ENCODE measurements around the gene PLCG2. TPM values are rescaled to one million over a fixed set of nuclear protein-coding genes. Genes with fewer than 3 reads are reported as not detected.
"Not testable (repeated sequence)": the region's sequence is repeated elsewhere in the genome, so short reads cannot be mapped to it uniquely, and the experiment has no call there.

PLCG2 gene
- total RNA-seq, 2 donors from 2014 or later = 8.0 to 25.6 TPM

DNA sequence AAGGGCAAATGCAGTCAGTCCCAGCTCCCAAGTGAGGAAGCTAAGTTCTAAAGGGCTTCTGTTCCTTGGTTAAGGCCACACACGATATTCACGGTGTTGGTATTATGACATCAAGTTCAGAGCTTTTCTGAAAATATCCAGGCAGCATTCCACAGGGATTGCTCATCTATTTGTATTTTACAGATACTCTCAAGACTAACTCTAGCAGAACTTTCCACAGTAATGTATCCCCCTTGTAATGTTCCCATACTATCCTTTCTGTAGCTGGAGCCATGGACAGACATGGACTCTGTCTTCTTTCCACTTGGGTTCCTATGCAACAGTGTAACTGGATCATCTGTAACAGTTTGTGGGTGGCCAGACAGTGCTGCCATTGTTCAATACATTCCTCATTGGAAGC, 218.6 kb downstream of the PLCG2 start:
- ATAC-seq (replicated peaks in 1 of 2) (no peak), DNase-seq (no peak)
- Mint-ChIP-seq H3K27ac (no peak overlapping the region), H3K36me3 (ENCODE audit: insufficient read depth in 2 of 2) (peaks cover 0 to 2% of the 10 kb centered on the region in 2 donors), H3K4me1 (ENCODE audit: low read depth) (no peaks in the 10 kb centered on the region), H3K27me3 (ENCODE audit: low read depth) (no peaks in the 10 kb centered on the region), H3K4me3 (no peak overlapping the region), H3K9me3 (no peaks in the 10 kb centered on the region)

DNA sequence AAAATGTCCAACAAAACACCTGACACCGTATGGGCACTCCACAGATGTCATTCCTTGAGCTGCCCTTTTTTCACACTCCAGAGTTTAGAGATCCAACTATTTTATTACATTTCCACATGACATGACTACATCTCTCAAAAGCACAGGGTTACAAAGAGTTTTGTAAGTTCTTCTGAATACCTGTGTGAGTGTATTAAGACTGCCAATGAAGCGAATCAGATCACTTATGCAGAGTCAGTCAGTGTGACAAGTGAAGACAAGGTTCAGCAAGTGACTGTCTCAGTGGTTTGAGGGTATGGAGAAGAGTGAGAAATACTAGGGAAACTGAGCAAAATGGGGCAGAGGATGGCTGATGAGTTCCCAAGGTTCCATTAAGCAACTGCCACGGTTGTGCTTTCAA, 223.7 kb downstream of the PLCG2 start:
- DNase-seq = no peak
- no peak overlapping the region for H3K4me3 Mint-ChIP-seq
- no peaks in the 10 kb centered on the region for H3K9me3 Mint-ChIP-seq

DNA sequence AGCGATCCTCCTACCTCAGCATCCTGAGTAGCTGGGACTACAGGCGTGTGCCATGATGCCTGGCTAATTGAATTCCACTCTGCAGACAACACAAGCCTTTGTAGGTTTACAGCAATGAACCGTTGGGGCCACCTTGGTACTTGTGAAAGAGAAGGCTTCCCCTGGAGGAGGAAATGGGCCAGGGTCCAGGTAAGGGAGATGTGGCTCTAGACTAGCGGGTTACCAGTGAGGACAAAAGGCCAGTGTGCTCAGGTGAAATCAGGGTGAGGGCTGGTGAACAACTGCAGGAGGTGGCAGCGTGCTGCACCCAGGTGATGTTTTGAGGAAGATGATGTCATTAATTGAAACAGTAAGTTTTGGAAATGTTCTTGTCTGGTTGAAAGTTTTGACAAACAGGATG, 225.5 kb downstream of the PLCG2 start:
- Mint-ChIP-seq H3K4me1 (ENCODE audit: low read depth) (peaks cover 2% of the 10 kb centered on the region), H3K27me3 (ENCODE audit: low read depth) (no peaks in the 10 kb centered on the region), H3K9me3 (peaks cover 5 to 12% of the 10 kb centered on the region in 2 donors), H3K36me3 (ENCODE audit: insufficient read depth in 2 of 2) (peaks cover 10 to 13% of the 10 kb centered on the region in 2 donors), H3K27ac (no peak overlapping the region), H3K4me3 (no peak overlapping the region)
- DNase-seq (no peak), ATAC-seq (replicated peaks in 1 of 2) (no peak)

More for the DNA sequence above, 223.7 kb downstream of the PLCG2 start:
- ATAC-seq (replicated peaks in 1 of 2) = no peak
- peaks cover 1 to 2% of the 10 kb centered on the region in 2 donors for H3K36me3 Mint-ChIP-seq (ENCODE audit: insufficient read depth in 2 of 2)
- no peak overlapping the region for H3K27ac Mint-ChIP-seq
- no peaks in the 10 kb centered on the region for H3K27me3 Mint-ChIP-seq (ENCODE audit: low read depth)
- no peaks in the 10 kb centered on the region for H3K4me1 Mint-ChIP-seq (ENCODE audit: low read depth)

DNA sequence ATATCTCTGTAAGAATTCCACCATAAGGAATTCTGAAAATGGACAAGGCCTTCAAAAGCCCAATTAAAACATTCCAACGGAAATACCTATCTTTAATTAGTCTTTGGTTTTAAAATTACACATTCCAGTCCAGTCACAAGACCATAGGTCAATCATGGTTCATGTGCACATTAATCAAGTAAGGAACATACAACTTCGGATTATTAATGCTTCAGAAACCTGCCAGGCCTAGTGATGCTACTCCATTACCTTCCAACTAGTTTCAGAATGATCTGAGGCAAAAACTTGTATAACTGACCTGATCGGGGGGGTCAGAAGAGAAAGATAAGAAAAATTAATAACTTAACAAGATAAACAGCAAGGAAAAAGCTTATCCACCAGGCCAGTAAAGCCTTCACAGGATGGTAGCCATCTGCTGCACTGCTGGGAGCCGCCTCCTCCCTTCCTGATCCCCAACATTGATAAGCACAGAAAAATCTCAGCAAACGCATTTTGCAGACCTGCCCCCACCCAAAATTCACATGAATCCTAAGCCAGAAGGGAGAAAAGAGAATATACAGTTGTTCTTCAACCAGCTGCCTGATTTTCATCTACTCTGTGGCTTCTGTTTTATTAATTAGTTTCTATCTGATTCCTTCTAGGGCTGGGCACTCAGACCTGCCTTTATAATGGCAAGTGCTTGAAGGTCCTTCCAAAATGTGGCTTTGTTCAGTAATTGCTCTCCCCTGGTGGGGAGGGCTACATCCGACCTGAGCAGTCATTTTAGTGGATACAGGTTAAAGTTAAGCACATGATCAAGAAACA, 226.1 kb downstream of the PLCG2 start:
- peaks cover 5 to 12% of the 10 kb centered on the region in 2 donors for H3K9me3 Mint-ChIP-seq
- no peaks in the 10 kb centered on the region for H3K27me3 Mint-ChIP-seq (ENCODE audit: low read depth)
- ATAC-seq (replicated peaks in 1 of 2) = no peak
- H3K27ac Mint-ChIP-seq = no peak overlapping the region
- H3K4me3 Mint-ChIP-seq = no peak overlapping the region
- no peak for DNase-seq
- peaks cover 12 to 16% of the 10 kb centered on the region in 2 donors for H3K36me3 Mint-ChIP-seq (ENCODE audit: insufficient read depth in 2 of 2)
- peaks cover 9% of the 10 kb centered on the region for H3K4me1 Mint-ChIP-seq (ENCODE audit: low read depth)

DNA sequence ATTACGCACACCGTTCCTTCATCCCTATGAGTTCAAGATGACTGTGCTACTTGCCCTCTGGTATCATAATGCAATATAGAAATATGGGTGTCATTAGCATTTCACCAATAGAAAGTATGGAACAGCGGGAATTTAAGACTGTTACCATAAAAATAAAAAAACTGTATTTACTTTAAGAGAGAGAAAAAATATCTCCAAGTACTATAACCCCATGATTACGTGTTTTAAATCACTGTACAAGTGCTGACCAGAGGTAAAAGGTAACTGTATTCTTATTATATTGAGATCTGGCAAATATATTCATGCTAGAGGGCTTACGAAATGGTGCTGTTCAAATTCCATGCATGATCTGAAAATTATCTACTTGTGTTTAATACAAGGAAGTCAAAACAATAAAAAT, 226.9 kb downstream of the PLCG2 start:
- Mint-ChIP-seq H3K9me3 (peaks cover 9 to 14% of the 10 kb centered on the region in 2 donors), H3K4me3 (no peak overlapping the region), H3K4me1 (ENCODE audit: low read depth) (peaks cover 17% of the 10 kb centered on the region), H3K27ac (no peak overlapping the region), H3K27me3 (ENCODE audit: low read depth) (no peaks in the 10 kb centered on the region), H3K36me3 (ENCODE audit: insufficient read depth in 2 of 2) (peaks cover 18 to 21% of the 10 kb centered on the region in 2 donors)
- no peak for DNase-seq
- ATAC-seq (replicated peaks in 1 of 2) = no peak

DNA sequence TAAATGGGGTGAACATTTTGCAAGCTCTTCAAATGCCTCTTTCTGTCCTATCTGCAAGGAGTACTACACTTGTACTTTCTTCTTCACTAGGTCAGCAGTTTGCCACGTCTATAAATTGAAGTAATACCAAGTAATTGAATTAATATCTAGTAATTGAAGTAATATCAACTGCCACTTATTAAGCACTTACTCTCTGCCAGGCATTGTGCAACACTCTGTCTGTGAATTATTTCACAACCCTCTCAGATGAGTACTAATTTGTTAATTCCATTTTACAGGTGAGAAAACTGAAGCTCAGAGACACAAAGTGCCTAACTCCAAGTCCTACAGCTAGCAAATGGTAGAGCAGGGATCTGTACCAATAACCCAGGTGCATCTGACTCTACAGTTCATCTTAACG, 228.1 kb downstream of the PLCG2 start:
- H3K27ac Mint-ChIP-seq = no peak overlapping the region
- peaks cover 21% of the 10 kb centered on the region for H3K4me1 Mint-ChIP-seq (ENCODE audit: low read depth)
- H3K4me3 Mint-ChIP-seq = no peak overlapping the region
- peaks cover 9 to 16% of the 10 kb centered on the region in 2 donors for H3K9me3 Mint-ChIP-seq
- DNase-seq (no peak), ATAC-seq (replicated peaks in 1 of 2) (no peak)
- H3K36me3 Mint-ChIP-seq (ENCODE audit: insufficient read depth in 2 of 2) = peaks cover 21 to 22% of the 10 kb centered on the region in 2 donors
- no peaks in the 10 kb centered on the region for H3K27me3 Mint-ChIP-seq (ENCODE audit: low read depth)

DNA sequence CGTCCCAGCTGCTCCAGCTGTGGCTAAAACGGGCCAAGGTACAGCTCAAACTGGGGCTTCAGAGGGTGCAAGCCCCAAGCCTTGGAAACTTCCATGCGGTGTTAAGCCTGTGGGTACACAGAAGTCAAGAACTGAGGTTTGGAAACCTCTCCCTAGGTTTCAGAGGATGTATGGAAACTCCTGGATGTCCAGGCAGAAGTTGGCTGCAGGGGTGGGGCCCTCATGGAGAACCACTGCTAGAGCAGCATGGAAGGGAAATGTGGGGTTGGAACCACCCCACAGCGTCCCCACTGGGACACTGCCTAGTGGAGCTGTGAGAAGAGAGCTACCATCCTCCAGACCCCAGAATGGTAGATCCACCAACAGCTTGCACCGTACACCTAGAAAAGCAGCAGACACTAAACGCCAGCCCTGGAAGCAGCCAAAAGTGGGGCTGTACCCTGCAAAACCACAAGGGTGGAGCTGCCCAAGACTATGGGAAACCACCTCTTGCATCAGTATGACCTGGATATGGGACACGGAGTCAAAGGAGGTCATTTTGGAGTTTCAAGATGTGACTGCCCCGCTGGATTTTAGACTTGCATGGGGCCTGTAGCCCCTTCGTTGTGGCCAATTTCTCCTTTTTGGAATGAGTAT, 230.0 kb downstream of the PLCG2 start:
- Mint-ChIP-seq H3K9me3 (peaks cover 9 to 16% of the 10 kb centered on the region in 2 donors), H3K4me3 (no peak overlapping the region)
- no peak for DNase-seq

DNA sequence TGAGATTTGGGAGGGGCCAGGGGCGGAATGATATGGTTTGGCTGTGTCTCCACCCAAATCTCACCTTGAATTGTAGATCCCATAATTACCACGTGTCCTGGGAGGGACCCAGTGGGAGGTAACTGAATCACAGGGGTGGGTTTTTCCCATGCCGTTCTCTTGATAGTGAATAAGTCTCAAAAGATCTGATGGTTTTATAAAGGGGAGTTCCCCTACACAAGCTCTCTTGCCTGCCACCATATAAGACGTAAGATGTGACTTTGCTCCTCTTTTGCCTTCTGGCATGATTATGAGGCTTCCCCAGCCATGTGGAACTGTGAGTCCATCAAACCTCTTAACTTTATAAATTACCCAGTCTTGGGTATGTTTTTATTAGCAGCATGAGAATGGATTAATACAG, 230.7 kb downstream of the PLCG2 start:
- not testable (repeated sequence) for H3K27me3 Mint-ChIP-seq (ENCODE audit: low read depth); DNase-seq

More for the DNA sequence above, 230.0 kb downstream of the PLCG2 start:
- no peak for ATAC-seq (replicated peaks in 1 of 2)
- Mint-ChIP-seq H3K27me3 (ENCODE audit: low read depth) (no peaks in the 10 kb centered on the region), H3K4me1 (ENCODE audit: low read depth) (peaks cover 21% of the 10 kb centered on the region), H3K27ac (no peak overlapping the region), H3K36me3 (ENCODE audit: insufficient read depth in 2 of 2) (peaks cover 21 to 22% of the 10 kb centered on the region in 2 donors)

DNA sequence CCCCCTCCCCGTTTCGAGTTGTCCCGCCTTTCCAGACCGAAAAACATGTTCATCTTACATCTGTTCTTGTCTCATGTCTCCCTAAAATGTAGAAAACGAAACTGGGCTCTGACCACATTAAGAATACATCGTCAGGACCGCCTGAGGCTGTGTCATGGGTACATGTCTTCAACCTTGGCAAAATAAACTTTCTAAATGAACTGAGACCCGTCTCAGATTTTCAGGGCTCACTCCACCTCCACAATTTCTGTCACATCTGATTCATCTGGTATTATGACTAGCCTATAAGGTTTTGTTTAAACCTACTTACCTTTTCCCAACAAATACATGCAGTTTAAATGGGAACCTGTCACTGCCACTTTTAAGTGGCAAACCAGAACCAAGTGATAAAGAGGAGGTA, 231.6 kb downstream of the PLCG2 start:
- H3K9me3 Mint-ChIP-seq = peaks cover 9 to 16% of the 10 kb centered on the region in 2 donors
- peaks cover 21% of the 10 kb centered on the region for H3K4me1 Mint-ChIP-seq (ENCODE audit: low read depth)
- peak; percentile 49 to 55 for ATAC-seq (replicated peaks in 1 of 2)
- H3K27ac Mint-ChIP-seq = peak overlapping the region; percentile 92
- peaks cover 21 to 22% of the 10 kb centered on the region in 2 donors for H3K36me3 Mint-ChIP-seq (ENCODE audit: insufficient read depth in 2 of 2)
- peak; percentile 1 to 13 for DNase-seq
- H3K27me3 Mint-ChIP-seq (ENCODE audit: low read depth) = peaks cover 2% of the 10 kb centered on the region
- peak overlapping the region; percentile 80 to 94 for H3K4me3 Mint-ChIP-seq

More for the DNA sequence above, 230.7 kb downstream of the PLCG2 start:
- H3K4me3 Mint-ChIP-seq = peak overlapping the region in 1 of 2 donors; percentile 94
- not testable (repeated sequence) for ATAC-seq (replicated peaks in 1 of 2)
- H3K27ac Mint-ChIP-seq = peak overlapping the region; percentile 47
- peaks cover 21% of the 10 kb centered on the region for H3K4me1 Mint-ChIP-seq (ENCODE audit: low read depth)
- peaks cover 9 to 16% of the 10 kb centered on the region in 2 donors for H3K9me3 Mint-ChIP-seq
- peaks cover 21 to 22% of the 10 kb centered on the region in 2 donors for H3K36me3 Mint-ChIP-seq (ENCODE audit: insufficient read depth in 2 of 2)

DNA sequence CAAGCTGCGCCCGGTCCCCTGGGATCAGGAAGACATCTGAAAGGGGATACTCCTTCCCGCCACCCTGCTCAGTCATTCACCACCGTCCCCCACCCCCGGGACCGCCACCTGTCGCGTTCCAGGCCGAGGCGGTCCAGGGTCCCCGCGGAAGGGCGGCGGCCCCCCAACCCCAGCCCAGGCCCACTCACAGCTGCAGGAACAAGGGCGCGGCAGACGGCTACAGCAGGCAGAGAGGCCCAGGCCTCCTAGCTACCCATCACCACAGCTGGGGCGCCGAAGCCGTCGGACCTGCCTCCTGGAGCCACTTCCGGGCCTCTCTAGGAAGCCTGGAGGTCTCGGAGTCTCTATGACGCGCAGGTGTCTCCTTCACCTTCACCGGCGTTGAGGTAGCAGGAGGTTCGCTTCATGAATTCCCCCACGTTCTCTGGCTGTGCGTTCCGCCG, 232.1 kb downstream of the PLCG2 start, which contains the start of gene SDR42E1:
TSS of gene SDR42E1 (minus strand) at position 272 of the 443 bp plus-strand sequence. CDS start 10,612 bp downstream, outside the sequence.
- DNase-seq (peak; percentile 76 to 79), ATAC-seq (replicated peaks in 1 of 2) (peak; percentile 96 to 97)
- H3K36me3 Mint-ChIP-seq (ENCODE audit: insufficient read depth in 2 of 2) = peaks cover 20 to 22% of the 10 kb centered on the region in 2 donors
- peaks cover 21% of the 10 kb centered on the region for H3K4me1 Mint-ChIP-seq (ENCODE audit: low read depth)
- H3K9me3 Mint-ChIP-seq = peaks cover 9 to 16% of the 10 kb centered on the region in 2 donors
- H3K4me3 Mint-ChIP-seq = peak within 1 kb of the TSS; percentile 80 to 94
- peak within 1 kb of the TSS; percentile 92 for H3K27ac Mint-ChIP-seq
- H3K27me3 Mint-ChIP-seq (ENCODE audit: low read depth) = peaks cover 8% of the 10 kb centered on the region

Other genes with a start within 250 kb of the PLCG2 start
- 10 to 100 TPM in 1 of 2 donors, 1 to 10 TPM in 1; 8.7 to 13.0 TPM for gene SDR42E1, start 232.2 kb downstream of the PLCG2 start, total RNA-seq

Data from activated T-cell treated with anti-CD3 and anti-CD28 coated beads, Interleukin-2, amount 50 U/mL, for 72 hours (primary cell).